H1 (cell line): ENCODE results near the gene NUDT9.

ENCODE experiments used
- CTCF ChIP-seq, 3 experiments: IDR thresholded peaks; 1 replicate in 2 of 3; 2 replicates in 1 of 3; pipeline versions ENCODE4 v1.5.1 to v1.6.1; 2011; ENCODE audit warnings: low read length in 3 of 3, mild to moderate bottlenecking in 3 of 3, inconsistent platforms in 2 of 3, low read depth in 1 of 3, moderate library complexity in 1 of 3; ENCODE audit not compliant: insufficient read depth in 1 of 3; ENCODE audit errors: control extremely low read depth in 1 of 3
- POLR2A ChIP-seq, 2 experiments: IDR thresholded peaks; 1 replicate in 1 of 2; 2 replicates in 1 of 2; pipeline ENCODE4 v1.6.1; 2011; ENCODE audit warnings: low read depth in 2 of 2, low read length in 2 of 2, mild to moderate bottlenecking in 2 of 2; ENCODE audit errors: control extremely low read depth in 1 of 2
- SP2 ChIP-seq: IDR thresholded peaks from 2 replicates; pipeline ENCODE4 v1.6.1; 2012; ENCODE audit warnings: mild to moderate bottlenecking, low read length, inconsistent platforms

GRCh38 chr4:87489678-87490077, 67.3 kb downstream of the NUDT9 start:
- no peak for TF ChIP-seq SP2
- TF ChIP-seq POLR2A (IDR thresholded peaks at IDR 0.05; ENCODE audit: control extremely low read depth in 1 of 2, low read depth in 2 of 2, low read length in 2 of 2), result no peak
- no peak for TF ChIP-seq CTCF (IDR thresholded peaks at IDR 0.05; ENCODE audit: control extremely low read depth in 1 of 3, insufficient read depth in 1 of 3, low read depth in 1 of 3, low read length in 3 of 3)
